SK-N-SH treated with all-trans-retinoic acid at 6 μM for 48 hours (cell line): ENCODE measurements around the gene GABBR2.
"Not testable (repeated sequence)": the region's sequence is repeated elsewhere in the genome, so short reads cannot be mapped to it uniquely, and the experiment has no call there.

ENCODE experiments used
- ARNTL ChIP-seq: fragments of 450-650 bp; formaldehyde crosslinking; IDR thresholded peaks from 2 replicates; pipeline ENCODE4 v1.5.0; 2020; ENCODE audit warnings: low read depth, mild to moderate bottlenecking, moderate library complexity, borderline replicate concordance
- ISL1 ChIP-seq: fragments of 250-450 bp; sonication (Bioruptor Pico); IDR thresholded peaks from 2 replicates; pipeline ENCODE4 v2.1.2; 2022; ENCODE audit warnings: mild to moderate bottlenecking, moderate library complexity
- SNAI2 ChIP-seq: fragments of 250-450 bp; sonication (Bioruptor Pico); IDR thresholded peaks from 2 replicates; pipeline ENCODE4 v1.5.0; 2020; ENCODE audit warnings: mild to moderate bottlenecking, moderate library complexity
- ZC3H10 ChIP-seq: fragments of 250-450 bp; sonication (Bioruptor Pico); IDR thresholded peaks from 2 replicates; pipeline ENCODE4 v1.5.1; 2021; ENCODE audit warnings: mild to moderate bottlenecking, moderate library complexity
- ZFP30 ChIP-seq: fragments of 450-650 bp; formaldehyde crosslinking; IDR thresholded peaks from 2 replicates; pipeline ENCODE4 v1.5.0; 2022; ENCODE audit warnings: mild to moderate bottlenecking, moderate library complexity
- TF ChIP-seq, protein P1 (sequence below): fragments of 250-450 bp; sonication (Bioruptor Pico); IDR thresholded peaks from 2 replicates; pipeline ENCODE4 v1.8.0; 2020; ENCODE audit warnings: mild to moderate bottlenecking, moderate library complexity, borderline replicate concordance
- TF ChIP-seq, protein P2 (sequence below): fragments of 250-450 bp; sonication (Bioruptor Pico); IDR thresholded peaks from 2 replicates; pipeline ENCODE4 v1.5.0; 2020; ENCODE audit warnings: mild to moderate bottlenecking, moderate library complexity

GRCh38 chr9:98269652-98270051, 439.1 kb downstream of the GABBR2 start:
- TF ChIP-seq ZFP30; ARNTL (CRISPR knock-in tag); ISL1; SNAI2 (CRISPR knock-in tag); ZC3H10 (CRISPR knock-in tag): not testable (repeated sequence)
- TF ChIP-seq, protein P1, sequence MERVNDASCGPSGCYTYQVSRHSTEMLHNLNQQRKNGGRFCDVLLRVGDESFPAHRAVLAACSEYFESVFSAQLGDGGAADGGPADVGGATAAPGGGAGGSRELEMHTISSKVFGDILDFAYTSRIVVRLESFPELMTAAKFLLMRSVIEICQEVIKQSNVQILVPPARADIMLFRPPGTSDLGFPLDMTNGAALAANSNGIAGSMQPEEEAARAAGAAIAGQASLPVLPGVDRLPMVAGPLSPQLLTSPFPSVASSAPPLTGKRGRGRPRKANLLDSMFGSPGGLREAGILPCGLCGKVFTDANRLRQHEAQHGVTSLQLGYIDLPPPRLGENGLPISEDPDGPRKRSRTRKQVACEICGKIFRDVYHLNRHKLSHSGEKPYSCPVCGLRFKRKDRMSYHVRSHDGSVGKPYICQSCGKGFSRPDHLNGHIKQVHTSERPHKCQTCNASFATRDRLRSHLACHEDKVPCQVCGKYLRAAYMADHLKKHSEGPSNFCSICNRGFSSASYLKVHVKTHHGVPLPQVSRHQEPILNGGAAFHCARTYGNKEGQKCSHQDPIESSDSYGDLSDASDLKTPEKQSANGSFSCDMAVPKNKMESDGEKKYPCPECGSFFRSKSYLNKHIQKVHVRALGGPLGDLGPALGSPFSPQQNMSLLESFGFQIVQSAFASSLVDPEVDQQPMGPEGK (CRISPR knock-in tag) = not testable (repeated sequence)
- TF ChIP-seq, protein P2, sequence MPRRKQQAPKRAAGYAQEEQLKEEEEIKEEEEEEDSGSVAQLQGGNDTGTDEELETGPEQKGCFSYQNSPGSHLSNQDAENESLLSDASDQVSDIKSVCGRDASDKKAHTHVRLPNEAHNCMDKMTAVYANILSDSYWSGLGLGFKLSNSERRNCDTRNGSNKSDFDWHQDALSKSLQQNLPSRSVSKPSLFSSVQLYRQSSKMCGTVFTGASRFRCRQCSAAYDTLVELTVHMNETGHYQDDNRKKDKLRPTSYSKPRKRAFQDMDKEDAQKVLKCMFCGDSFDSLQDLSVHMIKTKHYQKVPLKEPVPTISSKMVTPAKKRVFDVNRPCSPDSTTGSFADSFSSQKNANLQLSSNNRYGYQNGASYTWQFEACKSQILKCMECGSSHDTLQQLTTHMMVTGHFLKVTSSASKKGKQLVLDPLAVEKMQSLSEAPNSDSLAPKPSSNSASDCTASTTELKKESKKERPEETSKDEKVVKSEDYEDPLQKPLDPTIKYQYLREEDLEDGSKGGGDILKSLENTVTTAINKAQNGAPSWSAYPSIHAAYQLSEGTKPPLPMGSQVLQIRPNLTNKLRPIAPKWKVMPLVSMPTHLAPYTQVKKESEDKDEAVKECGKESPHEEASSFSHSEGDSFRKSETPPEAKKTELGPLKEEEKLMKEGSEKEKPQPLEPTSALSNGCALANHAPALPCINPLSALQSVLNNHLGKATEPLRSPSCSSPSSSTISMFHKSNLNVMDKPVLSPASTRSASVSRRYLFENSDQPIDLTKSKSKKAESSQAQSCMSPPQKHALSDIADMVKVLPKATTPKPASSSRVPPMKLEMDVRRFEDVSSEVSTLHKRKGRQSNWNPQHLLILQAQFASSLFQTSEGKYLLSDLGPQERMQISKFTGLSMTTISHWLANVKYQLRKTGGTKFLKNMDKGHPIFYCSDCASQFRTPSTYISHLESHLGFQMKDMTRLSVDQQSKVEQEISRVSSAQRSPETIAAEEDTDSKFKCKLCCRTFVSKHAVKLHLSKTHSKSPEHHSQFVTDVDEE (CRISPR knock-in tag) = not testable (repeated sequence)
